Measurements from ENCODE around the gene PARD3. TPM values are rescaled to one million over a fixed set of nuclear protein-coding genes. Genes with fewer than 3 reads are reported as not detected.

The PARD3 gene
- total RNA-seq, 1 experiment from 2014 or later: 51.8 TPM

GRCh38 chr10:34337917-34338316 is 477.2 kb downstream of the PARD3 start (continued):
- TF ChIP-seq SP1 (CRISPR knock-in tag; conservative IDR thresholded peaks at IDR 0.05) (no peak), SOX15 (CRISPR knock-in tag; IDR thresholded peaks at IDR 0.05) (no peak), RELA (CRISPR knock-in tag; IDR thresholded peaks at IDR 0.05; ENCODE audit: borderline replicate concordance) (no peak), GTF2I (CRISPR knock-in tag; conservative IDR thresholded peaks at IDR 0.05) (no peak), CREB1 (CRISPR knock-in tag; IDR thresholded peaks at IDR 0.05) (no peak), SMAD4 (CRISPR knock-in tag; IDR thresholded peaks at IDR 0.05) (no peak), ZNF219 (CRISPR knock-in tag; IDR thresholded peaks at IDR 0.05; ENCODE audit: borderline replicate concordance) (no peak), OVOL2 (CRISPR knock-in tag; IDR thresholded peaks at IDR 0.05; ENCODE audit: borderline replicate concordance) (no peak)
- TF ChIP-seq, protein P1, sequence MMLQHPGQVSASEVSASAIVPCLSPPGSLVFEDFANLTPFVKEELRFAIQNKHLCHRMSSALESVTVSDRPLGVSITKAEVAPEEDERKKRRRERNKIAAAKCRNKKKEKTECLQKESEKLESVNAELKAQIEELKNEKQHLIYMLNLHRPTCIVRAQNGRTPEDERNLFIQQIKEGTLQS (CRISPR knock-in tag; conservative IDR thresholded peaks at IDR 0.05): no peak

GRCh38 chr10:34335960-34336690 is 479.0 kb downstream of the PARD3 start:
- H3K4me1 Mint-ChIP-seq: no peaks in the 10 kb centered on the region
- ATAC-seq: no peak
- ChIA-PET CTCF (interaction anchor here (0.6 kb wide), 1 partner anchor 317 kb away, joined by 3 read pairs; no protein-coding TSS in a partner anchor), POLR2A (no interaction called here)
- H3K36me3 Mint-ChIP-seq: 0 out of 2 replicates have a peak, but pooled peaks cover under 1% of the 10 kb centered on the region
- no peak overlapping the region for H3K4me3 Mint-ChIP-seq
- DNase-seq (ENCODE audit: low spot score): no peak
- no peak for TF ChIP-seq JUN (CRISPR knock-in tag; IDR thresholded peaks at IDR 0.05)
- no peak for TF ChIP-seq MYBL2 (CRISPR knock-in tag; IDR thresholded peaks at IDR 0.05)
- TF ChIP-seq FOXP1 (CRISPR knock-in tag; IDR thresholded peaks at IDR 0.05; ENCODE audit: borderline replicate concordance): no peak
- TF ChIP-seq, protein P2, sequence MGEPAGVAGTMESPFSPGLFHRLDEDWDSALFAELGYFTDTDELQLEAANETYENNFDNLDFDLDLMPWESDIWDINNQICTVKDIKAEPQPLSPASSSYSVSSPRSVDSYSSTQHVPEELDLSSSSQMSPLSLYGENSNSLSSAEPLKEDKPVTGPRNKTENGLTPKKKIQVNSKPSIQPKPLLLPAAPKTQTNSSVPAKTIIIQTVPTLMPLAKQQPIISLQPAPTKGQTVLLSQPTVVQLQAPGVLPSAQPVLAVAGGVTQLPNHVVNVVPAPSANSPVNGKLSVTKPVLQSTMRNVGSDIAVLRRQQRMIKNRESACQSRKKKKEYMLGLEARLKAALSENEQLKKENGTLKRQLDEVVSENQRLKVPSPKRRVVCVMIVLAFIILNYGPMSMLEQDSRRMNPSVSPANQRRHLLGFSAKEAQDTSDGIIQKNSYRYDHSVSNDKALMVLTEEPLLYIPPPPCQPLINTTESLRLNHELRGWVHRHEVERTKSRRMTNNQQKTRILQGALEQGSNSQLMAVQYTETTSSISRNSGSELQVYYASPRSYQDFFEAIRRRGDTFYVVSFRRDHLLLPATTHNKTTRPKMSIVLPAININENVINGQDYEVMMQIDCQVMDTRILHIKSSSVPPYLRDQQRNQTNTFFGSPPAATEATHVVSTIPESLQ (CRISPR knock-in tag; IDR thresholded peaks at IDR 0.05): no peak
- no peak for TF ChIP-seq OVOL2 (CRISPR knock-in tag; IDR thresholded peaks at IDR 0.05; ENCODE audit: borderline replicate concordance)
- TF ChIP-seq, protein P3, sequence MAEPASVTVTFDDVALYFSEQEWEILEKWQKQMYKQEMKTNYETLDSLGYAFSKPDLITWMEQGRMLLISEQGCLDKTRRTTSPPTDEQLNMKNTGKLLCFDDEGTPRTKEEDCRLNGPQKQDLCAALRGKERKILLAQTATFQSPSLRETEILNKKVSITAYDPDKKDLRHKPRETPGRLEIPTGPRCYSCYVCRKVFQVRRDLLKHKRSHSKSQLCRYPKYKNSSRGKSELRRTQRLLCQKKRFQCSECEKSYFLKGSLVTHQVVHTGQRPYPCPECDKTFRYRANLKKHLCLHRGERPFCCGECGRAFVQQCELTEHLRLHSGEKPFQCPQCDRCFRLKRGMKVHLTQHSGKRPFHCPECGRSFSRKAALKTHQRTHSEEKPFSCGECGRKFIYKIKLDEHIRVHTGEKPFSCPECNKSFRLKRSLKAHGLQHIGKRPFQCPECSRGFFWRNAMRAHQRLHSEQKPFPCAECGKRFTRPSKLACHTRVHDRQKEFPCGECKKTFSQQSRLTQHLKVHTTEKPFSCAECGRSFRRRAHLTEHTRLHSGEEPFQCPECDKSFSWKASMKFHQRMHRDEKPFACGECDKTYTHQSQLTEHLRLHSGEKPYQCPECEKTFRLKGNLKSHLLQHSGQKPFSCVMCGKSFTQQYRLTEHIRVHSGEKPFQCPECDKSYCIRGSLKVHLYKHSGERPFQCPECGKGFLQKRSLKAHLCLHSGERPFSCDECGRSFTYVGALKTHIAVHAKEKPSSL (CRISPR knock-in tag; conservative IDR thresholded peaks at IDR 0.05): no peak
- TF ChIP-seq, protein P4, sequence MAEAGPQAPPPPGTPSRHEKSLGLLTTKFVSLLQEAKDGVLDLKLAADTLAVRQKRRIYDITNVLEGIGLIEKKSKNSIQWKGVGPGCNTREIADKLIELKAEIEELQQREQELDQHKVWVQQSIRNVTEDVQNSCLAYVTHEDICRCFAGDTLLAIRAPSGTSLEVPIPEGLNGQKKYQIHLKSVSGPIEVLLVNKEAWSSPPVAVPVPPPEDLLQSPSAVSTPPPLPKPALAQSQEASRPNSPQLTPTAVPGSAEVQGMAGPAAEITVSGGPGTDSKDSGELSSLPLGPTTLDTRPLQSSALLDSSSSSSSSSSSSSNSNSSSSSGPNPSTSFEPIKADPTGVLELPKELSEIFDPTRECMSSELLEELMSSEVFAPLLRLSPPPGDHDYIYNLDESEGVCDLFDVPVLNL (CRISPR knock-in tag; IDR thresholded peaks at IDR 0.05; ENCODE audit: borderline replicate concordance, low read depth): no peak
- no peak for TF ChIP-seq ETV6 (CRISPR knock-in tag; IDR thresholded peaks at IDR 0.05)
- TF ChIP-seq TEAD4 (CRISPR knock-in tag; IDR thresholded peaks at IDR 0.05): no peak
- TF ChIP-seq MXD4 (CRISPR knock-in tag; IDR thresholded peaks at IDR 0.05; ENCODE audit: borderline replicate concordance): no peak
- TF ChIP-seq, protein P5, sequence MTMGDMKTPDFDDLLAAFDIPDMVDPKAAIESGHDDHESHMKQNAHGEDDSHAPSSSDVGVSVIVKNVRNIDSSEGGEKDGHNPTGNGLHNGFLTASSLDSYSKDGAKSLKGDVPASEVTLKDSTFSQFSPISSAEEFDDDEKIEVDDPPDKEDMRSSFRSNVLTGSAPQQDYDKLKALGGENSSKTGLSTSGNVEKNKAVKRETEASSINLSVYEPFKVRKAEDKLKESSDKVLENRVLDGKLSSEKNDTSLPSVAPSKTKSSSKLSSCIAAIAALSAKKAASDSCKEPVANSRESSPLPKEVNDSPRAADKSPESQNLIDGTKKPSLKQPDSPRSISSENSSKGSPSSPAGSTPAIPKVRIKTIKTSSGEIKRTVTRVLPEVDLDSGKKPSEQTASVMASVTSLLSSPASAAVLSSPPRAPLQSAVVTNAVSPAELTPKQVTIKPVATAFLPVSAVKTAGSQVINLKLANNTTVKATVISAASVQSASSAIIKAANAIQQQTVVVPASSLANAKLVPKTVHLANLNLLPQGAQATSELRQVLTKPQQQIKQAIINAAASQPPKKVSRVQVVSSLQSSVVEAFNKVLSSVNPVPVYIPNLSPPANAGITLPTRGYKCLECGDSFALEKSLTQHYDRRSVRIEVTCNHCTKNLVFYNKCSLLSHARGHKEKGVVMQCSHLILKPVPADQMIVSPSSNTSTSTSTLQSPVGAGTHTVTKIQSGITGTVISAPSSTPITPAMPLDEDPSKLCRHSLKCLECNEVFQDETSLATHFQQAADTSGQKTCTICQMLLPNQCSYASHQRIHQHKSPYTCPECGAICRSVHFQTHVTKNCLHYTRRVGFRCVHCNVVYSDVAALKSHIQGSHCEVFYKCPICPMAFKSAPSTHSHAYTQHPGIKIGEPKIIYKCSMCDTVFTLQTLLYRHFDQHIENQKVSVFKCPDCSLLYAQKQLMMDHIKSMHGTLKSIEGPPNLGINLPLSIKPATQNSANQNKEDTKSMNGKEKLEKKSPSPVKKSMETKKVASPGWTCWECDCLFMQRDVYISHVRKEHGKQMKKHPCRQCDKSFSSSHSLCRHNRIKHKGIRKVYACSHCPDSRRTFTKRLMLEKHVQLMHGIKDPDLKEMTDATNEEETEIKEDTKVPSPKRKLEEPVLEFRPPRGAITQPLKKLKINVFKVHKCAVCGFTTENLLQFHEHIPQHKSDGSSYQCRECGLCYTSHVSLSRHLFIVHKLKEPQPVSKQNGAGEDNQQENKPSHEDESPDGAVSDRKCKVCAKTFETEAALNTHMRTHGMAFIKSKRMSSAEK (CRISPR knock-in tag; IDR thresholded peaks at IDR 0.05; ENCODE audit: borderline replicate concordance): no peak
- no peak for TF ChIP-seq SOX15 (CRISPR knock-in tag; IDR thresholded peaks at IDR 0.05)
- TF ChIP-seq, protein P6, sequence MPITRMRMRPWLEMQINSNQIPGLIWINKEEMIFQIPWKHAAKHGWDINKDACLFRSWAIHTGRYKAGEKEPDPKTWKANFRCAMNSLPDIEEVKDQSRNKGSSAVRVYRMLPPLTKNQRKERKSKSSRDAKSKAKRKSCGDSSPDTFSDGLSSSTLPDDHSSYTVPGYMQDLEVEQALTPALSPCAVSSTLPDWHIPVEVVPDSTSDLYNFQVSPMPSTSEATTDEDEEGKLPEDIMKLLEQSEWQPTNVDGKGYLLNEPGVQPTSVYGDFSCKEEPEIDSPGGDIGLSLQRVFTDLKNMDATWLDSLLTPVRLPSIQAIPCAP (CRISPR knock-in tag; IDR thresholded peaks at IDR 0.05): no peak
- no peak for TF ChIP-seq FOXK1 (CRISPR knock-in tag; IDR thresholded peaks at IDR 0.05)
- TF ChIP-seq RELA (CRISPR knock-in tag; IDR thresholded peaks at IDR 0.05; ENCODE audit: borderline replicate concordance): no peak
- no peak for TF ChIP-seq ELF4 (CRISPR knock-in tag; IDR thresholded peaks at IDR 0.05; ENCODE audit: low read depth)
- no peak for TF ChIP-seq ZNF138 (CRISPR knock-in tag; conservative IDR thresholded peaks at IDR 0.05)
- no peaks in the 10 kb centered on the region for H3K9me3 Mint-ChIP-seq
- no peak overlapping the region for H3K27ac Mint-ChIP-seq
- H3K27me3 Mint-ChIP-seq (ENCODE audit: low read depth): no peaks in the 10 kb centered on the region
